Left lung (tissue), 10 donors: ENCODE measurements around the gene RUVBL2. TPM values are rescaled to one million over a fixed set of nuclear protein-coding genes. Genes with fewer than 3 reads are reported as not detected.
"Not testable (repeated sequence)": the region's sequence is repeated elsewhere in the genome, so short reads cannot be mapped to it uniquely, and the experiment has no call there.

Source experiments
- ATAC-seq: fragments of 200-7000 bp; cut with Tn5 transposase; one replicate; pipeline ENCODE4 v1.9.1; 2020; ENCODE audit warnings: moderate library complexity
- DNase-seq, 4 donors: peaks; one replicate each; pipeline ENCODE4 v3.0.0-alpha.2; 2013 to 2020
- H3K27ac ChIP-seq, 2 donors: fragments of 200-600 bp; sonication (generic) in 1 of 2; one replicate each; pipeline versions ENCODE4 v1.5.0 to v1.8.0; 2020 to 2021
- H3K27me3 ChIP-seq, 2 donors: fragments of 200-600 bp; sonication (generic) in 1 of 2; one replicate each; pipeline versions ENCODE4 v1.5.0 to v1.8.0; 2020 to 2021
- H3K36me3 ChIP-seq, 2 donors: fragments of 200-600 bp; sonication (generic) in 1 of 2; one replicate each; pipeline versions ENCODE4 v1.5.0 to v1.8.0; 2020 to 2021
- H3K4me1 ChIP-seq, 2 donors: fragments of 200-600 bp; one replicate each; pipeline ENCODE4 v1.8.0; 2021
- H3K4me3 ChIP-seq, 2 donors: fragments of 200-600 bp; sonication (generic) in 1 of 2; one replicate each; pipeline versions ENCODE4 v1.5.0 to v1.8.0; 2020 to 2021; ENCODE audit warnings: mild to moderate bottlenecking in 1 of 2
- H3K9me3 ChIP-seq, 2 donors: fragments of 200-600 bp; sonication (generic) in 1 of 2; one replicate each; pipeline versions ENCODE4 v1.5.0 to v1.8.0; 2020 to 2021
- CTCF ChIP-seq, 2 donors: fragments of 200-600 bp; sonication (generic) in 1 of 2; IDR thresholded peaks; one replicate each; pipeline versions ENCODE4 v1.5.0 to v1.8.0; 2021; ENCODE audit warnings: antibody characterized with exemption in 2 of 2
- intact Hi-C, 2 donors: fragments of 100-400 bp; cut with DNase I; formaldehyde crosslinking; loops; one replicate each; pipeline versions ENCODE4 v1.11.2 to v1.14.2; 2022
- polyA plus RNA-seq, 6 donors: library from polyadenylated mRNA; unstranded; fragments of 120-200 nt; gene quantifications; one replicate each; pipeline ENCODE4 v1.2.1, GENCODE V29; 2013; ENCODE audit not compliant: insufficient read length in 6 of 6
- total RNA-seq, 2 donors: library from RNA; stranded (reverse); fragmentation: NEBNext Ultra II Directional; extraction: Animal tissue kit (Norgen Biotek cat#: 25700); gene quantifications; one replicate each; pipeline ENCODE4 v1.2.1, GENCODE V29; 2021
- donor health status: DM: no; HTN: yes; CAD: no.
- donor health status: DM: no; HTN: no; CAD: no.

The RUVBL2 gene
- total and polyA plus RNA-seq, 8 donors, result 46.6 to 83.7 (median 73.9) TPM

- ATAC-seq, result peak; percentile 88
- Histone ChIP-seq H3K9me3 (no peaks in the 10 kb centered on the region), H3K36me3 (peaks cover 0 to 21% of the 10 kb centered on the region in 2 donors), H3K4me1 (peaks cover 11 to 23% of the 10 kb centered on the region in 2 donors), H3K4me3 (peak overlapping the region; percentile 28 to 43), H3K27ac (no peak overlapping the region), H3K27me3 (peaks cover 0 to 43% of the 10 kb centered on the region in 2 donors)
- no peak for TF ChIP-seq CTCF (IDR thresholded peaks at IDR 0.05)
- intact Hi-C loops, result no loop called here
- peak in 2 of 4 donors; percentile 83 to 90 for DNase-seq
These were observed 25.7 kb downstream of the RUVBL2 start for GRCh38 chr19:49019242-49019932.

- ATAC-seq (no peak), DNase-seq (no peak)
- H3K36me3 ChIP-seq, result peaks cover 0 to 12% of the 10 kb centered on the region in 2 donors
- intact Hi-C loops, result no loop called here
- no peak for TF ChIP-seq CTCF (IDR thresholded peaks at IDR 0.05)
- no peak overlapping the region for H3K4me3 ChIP-seq
- peaks cover 0 to 43% of the 10 kb centered on the region in 2 donors for H3K27me3 ChIP-seq
- no peaks in the 10 kb centered on the region for H3K9me3 ChIP-seq
- H3K4me1 ChIP-seq, result peaks cover 11 to 23% of the 10 kb centered on the region in 2 donors
- no peak overlapping the region for H3K27ac ChIP-seq
These were observed 26.7 kb downstream of the RUVBL2 start for GRCh38 chr19:49020342-49020741.

GRCh38 chr19:49020931-49021895 is 27.5 kb downstream of the RUVBL2 start:
- peaks cover 0 to 43% of the 10 kb centered on the region in 2 donors for H3K27me3 ChIP-seq
- no peak for DNase-seq
- H3K36me3 ChIP-seq, result peaks cover 0 to 3% of the 10 kb centered on the region in 2 donors
- no peak for ATAC-seq
- no peak overlapping the region for H3K4me3 ChIP-seq
- intact Hi-C loops, result no loop called here
- H3K9me3 ChIP-seq, result no peaks in the 10 kb centered on the region
- H3K4me1 ChIP-seq, result peaks cover 11 to 23% of the 10 kb centered on the region in 2 donors
- TF ChIP-seq CTCF (IDR thresholded peaks at IDR 0.05), result no peak
- H3K27ac ChIP-seq, result no peak overlapping the region

- H3K4me1 ChIP-seq, result peaks cover 11 to 23% of the 10 kb centered on the region in 2 donors
- ATAC-seq (no peak), DNase-seq (no peak)
- TF ChIP-seq CTCF (IDR thresholded peaks at IDR 0.05), result no peak
- H3K27ac ChIP-seq, result no peak overlapping the region
- intact Hi-C loops, result no loop called here
- H3K4me3 ChIP-seq, result no peak overlapping the region
- no peaks in the 10 kb centered on the region for H3K36me3 ChIP-seq
- no peaks in the 10 kb centered on the region for H3K9me3 ChIP-seq
- H3K27me3 ChIP-seq, result peaks cover 0 to 42% of the 10 kb centered on the region in 2 donors
These were observed 28.4 kb downstream of the RUVBL2 start for GRCh38 chr19:49022116-49022515.

GRCh38 chr19:49024233-49024632 is 30.5 kb downstream of the RUVBL2 start, which contains the start of gene CGB3:
Gene CGB3 (minus strand): TSS chr19:49024333. CDS start chr19:49023971, 362 bp downstream.
- ATAC-seq, intact Hi-C loops, H3K4me1 ChIP-seq, H3K27ac ChIP-seq, DNase-seq, H3K9me3 ChIP-seq, H3K36me3 ChIP-seq, H3K4me3 ChIP-seq: not testable (repeated sequence)
- peaks cover 0 to 21% of the 10 kb centered on the region in 2 donors for H3K27me3 ChIP-seq

- H3K27me3 ChIP-seq, result peaks cover 0 to 12% of the 10 kb centered on the region in 2 donors
- H3K4me1 ChIP-seq, H3K36me3 ChIP-seq, ATAC-seq, intact Hi-C loops, DNase-seq, H3K4me3 ChIP-seq, H3K9me3 ChIP-seq, H3K27ac ChIP-seq: not testable (repeated sequence)
These were observed 31.4 kb downstream of the RUVBL2 start for GRCh38 chr19:49025088-49025487.

GRCh38 chr19:49025599-49025998 is 31.9 kb downstream of the RUVBL2 start:
- intact Hi-C loops, H3K36me3 ChIP-seq, H3K27me3 ChIP-seq, ATAC-seq, DNase-seq, H3K27ac ChIP-seq, H3K4me3 ChIP-seq, H3K4me1 ChIP-seq, H3K9me3 ChIP-seq: not testable (repeated sequence)

- H3K4me1 ChIP-seq, intact Hi-C loops, DNase-seq, H3K4me3 ChIP-seq, ATAC-seq, H3K27me3 ChIP-seq, H3K9me3 ChIP-seq, H3K36me3 ChIP-seq, H3K27ac ChIP-seq: not testable (repeated sequence)
These were observed 35.0 kb downstream of the RUVBL2 start for GRCh38 chr19:49028686-49029085.
